Ectodermal cell (in vitro differentiated cells): Measurements from ENCODE around the gene PARP4.
"Not testable (repeated sequence)": the region's sequence is repeated elsewhere in the genome, so short reads cannot be mapped to it uniquely, and the experiment has no call there.

Experiments
- H3K27ac ChIP-seq: 2 replicates; pipeline ENCODE4 v1.7.0; 2013; ENCODE audit warnings: mild to moderate bottlenecking, low read depth, low read length; ENCODE audit not compliant: insufficient read depth, poor library complexity, severe bottlenecking
- H3K27me3 ChIP-seq: 2 replicates; pipeline ENCODE4 v1.7.0; 2013; ENCODE audit warnings: mild to moderate bottlenecking, low read length; ENCODE audit not compliant: insufficient read depth, control insufficient read depth, poor library complexity, severe bottlenecking
- H3K36me3 ChIP-seq: one replicate; pipeline ENCODE4 v1.7.0; 2013; ENCODE audit warnings: low read length; ENCODE audit not compliant: control insufficient read depth, insufficient read depth
- H3K4me1 ChIP-seq: one replicate; pipeline ENCODE4 v1.7.0; 2013; ENCODE audit warnings: low read length; ENCODE audit not compliant: control insufficient read depth, insufficient read depth
- H3K4me3 ChIP-seq: 2 replicates; pipeline ENCODE4 v1.7.0; 2013; ENCODE audit warnings: low read depth, low read length, control low read depth; ENCODE audit not compliant: insufficient read depth
- H3K9me3 ChIP-seq: 2 replicates; pipeline ENCODE4 v1.7.0; 2013; ENCODE audit warnings: mild to moderate bottlenecking, low read length, moderate library complexity; ENCODE audit not compliant: control insufficient read depth
- WGBS, 2 experiments: methylation state at CpG; one replicate each; pipeline ENCODE4 v1.1.7; 2013; ENCODE audit warnings: missing lambda C conversion rate in 2 of 2; 5-methylcytosine and 5-hydroxymethylcytosine counted together

The PARP4 gene

DNA sequence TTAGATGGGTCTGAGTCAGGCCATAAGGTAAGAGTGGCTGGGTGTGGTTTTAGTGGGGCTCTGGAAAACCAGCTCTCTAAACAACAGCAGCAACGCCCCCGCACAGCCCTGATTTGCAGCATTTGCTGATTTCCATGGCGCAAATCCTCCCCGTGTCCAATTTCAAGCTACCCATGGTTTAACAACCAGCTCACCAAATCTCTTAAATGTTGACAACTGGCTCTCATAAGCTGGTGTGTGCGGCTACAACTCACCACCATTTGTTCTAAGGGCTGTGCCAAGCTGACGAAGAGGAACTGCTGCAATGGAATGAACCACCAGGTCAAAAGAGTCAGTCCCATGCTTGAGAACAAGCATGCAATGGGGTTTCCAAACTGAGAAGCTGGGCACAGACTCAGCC lies 22.9 kb downstream of the PARP4 start:
- Histone ChIP-seq H3K36me3 (peaks cover 19% of the 10 kb centered on the region), H3K4me3 (no peak overlapping the region), H3K4me1 (no peaks in the 10 kb centered on the region), H3K9me3 (no peaks in the 10 kb centered on the region), H3K27ac (no peak overlapping the region), H3K27me3 (no peaks in the 10 kb centered on the region)
- WGBS, 2 experiments, result 96 to 97% methylated on average over 6 of the region's 6 CpGs

DNA sequence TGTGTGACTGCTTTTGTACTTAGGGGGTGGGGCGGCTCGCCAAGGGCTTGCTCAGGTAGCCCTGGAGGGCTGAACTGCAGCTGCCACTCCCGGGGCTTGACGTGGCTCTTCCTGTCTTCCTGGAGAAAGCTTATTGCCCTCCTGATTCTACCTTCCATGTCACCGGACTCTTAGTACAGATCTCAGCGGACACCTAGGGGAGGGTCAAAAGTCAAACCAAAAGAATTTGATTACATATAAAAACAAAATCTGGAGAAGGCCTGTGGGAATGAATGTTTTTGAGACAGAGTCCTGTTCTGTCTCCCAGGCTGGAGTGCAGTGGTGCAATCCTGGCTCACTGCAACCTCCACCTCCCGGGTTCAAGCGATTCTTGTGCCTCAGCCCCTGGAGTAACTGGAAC lies 24.5 kb downstream of the PARP4 start:
- 94 to 95% methylated on average over 6 to 7 of the region's 8 CpGs for WGBS, 2 experiments
- not testable (repeated sequence) for H3K27me3 ChIP-seq, H3K4me3 ChIP-seq, H3K27ac ChIP-seq, H3K9me3 ChIP-seq, H3K4me1 ChIP-seq
- peaks cover 14% of the 10 kb centered on the region for H3K36me3 ChIP-seq

DNA sequence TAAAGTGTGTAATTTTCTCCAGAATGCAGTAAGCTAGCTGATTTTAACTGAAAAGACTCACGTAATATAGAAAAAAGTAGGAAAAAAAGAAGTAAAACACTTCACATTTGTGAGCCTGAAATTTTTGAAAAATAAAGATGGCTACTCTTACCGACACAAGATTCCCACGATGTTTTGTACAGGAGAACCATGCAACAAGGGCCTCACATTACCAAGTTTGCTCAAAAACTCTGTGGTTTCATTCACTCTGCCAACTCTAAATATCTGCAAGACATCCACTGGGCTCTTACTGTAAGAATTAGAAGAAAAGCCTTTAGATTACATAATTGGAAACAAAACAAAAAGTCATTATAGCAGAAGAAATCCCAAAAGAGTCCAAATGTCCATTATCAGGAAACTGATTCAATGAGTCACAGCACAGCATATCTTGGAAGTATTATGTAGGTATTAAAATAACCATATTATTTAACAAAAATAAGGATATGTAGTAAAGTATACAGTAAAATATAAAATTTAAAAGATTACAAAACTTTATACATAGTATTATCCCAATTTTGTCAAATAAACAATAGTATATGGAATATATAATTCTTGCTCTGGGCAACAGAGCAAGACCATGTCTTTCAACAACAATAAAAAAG lies 26.4 kb downstream of the PARP4 start:
- H3K9me3 ChIP-seq, H3K4me1 ChIP-seq, H3K4me3 ChIP-seq, H3K27ac ChIP-seq, H3K27me3 ChIP-seq: not testable (repeated sequence)
- 96 to 98% methylated on average over 3 of the region's 3 CpGs for WGBS, 2 experiments
- H3K36me3 ChIP-seq, result peaks cover 18% of the 10 kb centered on the region

GRCh38 chr13:24473686-24474085 lies 38.9 kb downstream of the PARP4 start:
- H3K36me3 ChIP-seq, result peaks cover 14% of the 10 kb centered on the region

GRCh38 chr13:24472129-24472528 lies 40.4 kb downstream of the PARP4 start:
- H3K9me3 ChIP-seq, H3K4me1 ChIP-seq, H3K27ac ChIP-seq, H3K36me3 ChIP-seq, H3K4me3 ChIP-seq, H3K27me3 ChIP-seq: not testable (repeated sequence)
- WGBS, 2 experiments, result 85 to 86% methylated on average over 5 of the region's 5 CpGs

More at GRCh38 chr13:24473686-24474085, 38.9 kb downstream of the PARP4 start:
- 85 to 93% methylated on average over 5 of the region's 5 CpGs for WGBS, 2 experiments
- no peak overlapping the region for H3K4me3 ChIP-seq
- no peaks in the 10 kb centered on the region for H3K4me1 ChIP-seq
- no peaks in the 10 kb centered on the region for H3K9me3 ChIP-seq
- no peak overlapping the region for H3K27ac ChIP-seq
- no peaks in the 10 kb centered on the region for H3K27me3 ChIP-seq

DNA sequence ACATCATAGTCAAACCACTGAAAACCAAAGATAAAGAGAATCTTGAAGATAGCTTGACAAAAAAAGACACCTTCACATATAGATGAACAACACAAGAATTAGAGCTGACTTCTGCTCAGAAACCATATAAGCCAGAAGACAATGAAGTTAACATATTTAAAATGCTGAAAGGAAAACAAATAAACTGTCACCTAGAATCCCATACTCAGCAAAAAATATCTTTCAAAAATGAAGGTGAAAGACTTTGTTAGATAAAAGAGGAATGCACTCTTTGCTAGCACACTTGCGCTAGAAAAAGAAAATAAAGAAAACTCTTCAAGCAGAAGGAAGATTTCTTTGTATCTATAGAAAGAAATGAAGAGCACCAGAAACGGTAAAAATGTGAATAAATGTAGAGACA lies 49.5 kb downstream of the PARP4 start:
- H3K4me3 ChIP-seq, result no peak overlapping the region
- H3K27ac ChIP-seq, result no peak overlapping the region
- H3K27me3 ChIP-seq, result no peaks in the 10 kb centered on the region
- H3K9me3 ChIP-seq, result no peaks in the 10 kb centered on the region
- no peaks in the 10 kb centered on the region for H3K36me3 ChIP-seq
- H3K4me1 ChIP-seq, result no peaks in the 10 kb centered on the region
- 40 to 91% methylated on average over 1 of the region's 2 CpGs for WGBS, 2 experiments

DNA sequence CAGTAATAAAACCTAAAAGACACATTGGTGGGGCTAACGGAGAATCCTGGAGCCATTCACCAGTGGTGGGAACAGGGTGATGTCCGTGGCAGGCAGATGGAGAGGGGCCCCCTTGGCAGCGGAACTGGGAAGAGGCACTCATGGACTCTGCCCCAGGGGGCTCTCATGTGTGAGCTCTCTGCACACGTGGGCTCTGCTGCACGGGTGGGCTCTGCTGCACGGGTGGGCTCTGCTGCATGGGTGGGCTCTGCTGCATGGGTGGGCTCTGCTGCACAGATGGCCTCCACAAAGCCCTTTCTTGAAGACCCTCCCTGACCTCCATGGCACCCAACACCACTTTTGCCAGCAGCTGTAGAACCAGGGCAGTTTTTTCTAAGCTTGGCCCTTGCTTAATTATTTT lies 52.3 kb downstream of the PARP4 start:
- Histone ChIP-seq H3K27me3 (no peaks in the 10 kb centered on the region), H3K36me3 (no peaks in the 10 kb centered on the region), H3K27ac (no peak overlapping the region), H3K4me1 (no peaks in the 10 kb centered on the region), H3K9me3 (no peaks in the 10 kb centered on the region), H3K4me3 (no peak overlapping the region)
- 79 to 80% methylated on average over 6 of the region's 6 CpGs for WGBS, 2 experiments

- Histone ChIP-seq H3K4me1 (no peaks in the 10 kb centered on the region), H3K9me3 (no peaks in the 10 kb centered on the region), H3K27me3 (no peaks in the 10 kb centered on the region), H3K27ac (no peak overlapping the region), H3K4me3 (no peak overlapping the region), H3K36me3 (peaks cover 4% of the 10 kb centered on the region)
- WGBS, 2 experiments, result 97 to 99% methylated on average over 3 of the region's 3 CpGs
These were observed 52.9 kb downstream of the PARP4 start for GRCh38 chr13:24459726-24460125.

- Histone ChIP-seq H3K4me1 (no peaks in the 10 kb centered on the region), H3K27me3 (no peaks in the 10 kb centered on the region), H3K9me3 (no peaks in the 10 kb centered on the region), H3K27ac (no peak overlapping the region), H3K4me3 (no peak overlapping the region), H3K36me3 (peaks cover 7% of the 10 kb centered on the region)
- WGBS, 2 experiments, result 0% methylated on average over 1 of the region's 2 CpGs; no CpG with 5 or more reads in 1 of the 2 experiments
These were observed 53.3 kb downstream of the PARP4 start for GRCh38 chr13:24459234-24459633.

DNA sequence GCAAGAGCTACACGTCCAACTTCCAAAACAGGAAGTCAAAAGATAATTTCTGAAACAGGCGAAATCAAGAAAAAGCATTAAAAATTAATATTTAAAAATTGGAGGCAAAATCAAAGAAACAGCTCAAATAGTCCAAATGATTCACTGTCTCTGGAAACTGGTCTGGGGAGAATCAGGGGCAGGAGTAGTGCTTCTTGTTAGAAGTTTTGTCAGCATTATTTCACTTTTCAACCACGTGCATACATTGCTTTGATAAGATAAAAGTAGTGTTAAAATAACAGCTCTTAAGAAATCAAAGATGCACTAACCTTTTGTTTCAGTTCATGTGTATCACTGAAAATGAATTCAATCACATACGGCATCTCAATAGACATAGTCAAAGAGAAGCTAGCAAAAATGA lies 53.8 kb downstream of the PARP4 start:
- H3K4me1 ChIP-seq, result no peaks in the 10 kb centered on the region
- H3K27ac ChIP-seq, result no peak overlapping the region
- no peak overlapping the region for H3K4me3 ChIP-seq
- no peaks in the 10 kb centered on the region for H3K9me3 ChIP-seq
- H3K27me3 ChIP-seq, result no peaks in the 10 kb centered on the region
- WGBS, 2 experiments, result 92 to 94% methylated on average over 2 to 4 of the region's 4 CpGs
- H3K36me3 ChIP-seq, result peaks cover 10% of the 10 kb centered on the region

DNA sequence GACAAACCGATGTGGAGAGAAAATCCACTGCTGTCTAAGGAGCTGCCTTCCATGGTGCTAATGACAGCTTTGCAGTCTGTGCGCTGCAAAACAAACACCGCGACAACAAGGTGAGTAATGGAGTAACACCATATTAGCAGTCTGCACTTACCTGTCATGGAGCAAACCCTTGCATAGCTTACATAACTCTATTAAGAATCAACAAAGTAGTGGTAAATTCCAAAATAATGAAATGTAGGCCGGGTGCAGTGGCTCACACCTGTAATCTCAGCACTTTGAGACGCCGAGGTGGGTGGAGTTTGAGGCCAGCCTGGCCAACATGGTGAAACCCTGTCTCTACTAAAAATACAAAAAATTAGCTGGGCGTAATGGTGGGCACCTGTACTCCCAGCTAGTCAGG lies 56.2 kb downstream of the PARP4 start:
- Histone ChIP-seq H3K4me1 (no peaks in the 10 kb centered on the region), H3K4me3 (no peak overlapping the region), H3K27me3 (no peaks in the 10 kb centered on the region), H3K27ac (no peak overlapping the region), H3K9me3 (no peaks in the 10 kb centered on the region), H3K36me3 (peaks cover 10% of the 10 kb centered on the region)
- 93 to 96% methylated on average over 8 of the region's 8 CpGs for WGBS, 2 experiments
